Karpas-422 (cell line): ENCODE data around the gene GPR160. TPM values are rescaled to one million over a fixed set of nuclear protein-coding genes. Genes with fewer than 3 reads are reported as not detected.

Experiments used
- DNase-seq: peaks from one replicate; pipeline ENCODE4 v3.0.0-alpha.2; 2015
- H2AFZ ChIP-seq: fragments of 200-600 bp; sonication (generic); 2 replicates; pipeline ENCODE4 v1.6.1; 2014; ENCODE audit warnings: antibody characterized with exemption, low read length, mixed read lengths
- H3K27ac ChIP-seq: fragments of 200-600 bp; sonication (generic); 2 replicates; pipeline ENCODE4 v1.5.1; 2014; ENCODE audit warnings: mild to moderate bottlenecking, low read length, moderate library complexity
- H3K27me3 ChIP-seq: fragments of 200-600 bp; sonication (generic); 2 replicates; pipeline ENCODE4 v1.6.1; 2014; ENCODE audit warnings: low read length, mixed read lengths
- H3K36me3 ChIP-seq: fragments of 200-600 bp; sonication (generic); 2 replicates; pipeline ENCODE4 v1.6.1; 2014; ENCODE audit warnings: low read length, mixed read lengths; ENCODE audit not compliant: insufficient read depth
- H3K4me1 ChIP-seq: fragments of 200-600 bp; sonication (generic); 2 replicates; pipeline ENCODE4 v1.6.1; 2014; ENCODE audit warnings: mild to moderate bottlenecking, low read length, mixed read lengths
- H3K4me2 ChIP-seq: fragments of 200-600 bp; sonication (generic); 2 replicates; pipeline ENCODE4 v1.6.1; 2014; ENCODE audit warnings: low read length, low read depth, mild to moderate bottlenecking; ENCODE audit not compliant: poor library complexity, severe bottlenecking
- H3K4me3 ChIP-seq: fragments of 200-600 bp; sonication (generic); 2 replicates; pipeline ENCODE4 v1.5.1; 2014; ENCODE audit warnings: mild to moderate bottlenecking, antibody characterized with exemption, low read length, mixed read lengths
- H3K79me2 ChIP-seq: fragments of 200-600 bp; sonication (generic); 2 replicates; pipeline ENCODE4 v1.6.1; 2014; ENCODE audit warnings: mild to moderate bottlenecking, low read length, mixed read lengths
- H3K9ac ChIP-seq: fragments of 200-600 bp; sonication (generic); 2 replicates; pipeline ENCODE4 v1.6.0; 2014; ENCODE audit warnings: low read length
- H3K9me2 ChIP-seq: fragments of 200-600 bp; sonication (generic), shearing (Covaris generic); replicated peaks from 2 replicates; pipeline ENCODE4 v1.6.0; 2014; ENCODE audit warnings: mild to moderate bottlenecking, low read length, moderate library complexity; ENCODE audit not compliant: insufficient read depth
- H3K9me3 ChIP-seq: fragments of 300-700, 200-600 bp; sonication (generic); 2 replicates; pipeline ENCODE4 v1.6.1; 2014; ENCODE audit warnings: low read length, mixed read lengths
- H4K20me1 ChIP-seq: fragments of 200-600 bp; sonication (generic); 2 replicates; pipeline ENCODE4 v1.6.1; 2014; ENCODE audit warnings: mild to moderate bottlenecking, antibody characterized with exemption, low read length, low read depth; ENCODE audit not compliant: insufficient read depth
- total RNA-seq: library from RNA; depleted of rRNA; stranded (reverse); fragments of >200 nt; shearing (Covaris generic); gene quantifications from 2 replicates; pipeline ENCODE4 v1.2.3, GENCODE V29; 2014; ENCODE audit warnings: low replicate concordance

The GPR160 gene
- total RNA-seq, 1 experiment from 2014 or later, result 94.6 TPM

- Histone ChIP-seq H3K4me1 (no peaks in the 10 kb centered on the region), H3K9me2 (no peaks in the 10 kb centered on the region), H3K79me2 (peaks cover 62% of the 10 kb centered on the region), H3K27ac (no peak overlapping the region), H2AFZ (no peak overlapping the region), H4K20me1 (no peaks in the 10 kb centered on the region), H3K4me2 (no peak overlapping the region), H3K27me3 (no peaks in the 10 kb centered on the region), H3K36me3 (peaks cover 73% of the 10 kb centered on the region), H3K9me3 (no peaks in the 10 kb centered on the region), H3K4me3 (no peak overlapping the region), H3K9ac (no peak overlapping the region)
- DNase-seq, result no peak
These were observed 58.5 kb downstream of the GPR160 start for GRCh38 chr3:170096342-170096741.

GRCh38 chr3:170098753-170099152 lies 61.0 kb downstream of the GPR160 start:
- H3K36me3 ChIP-seq, result peaks cover 72% of the 10 kb centered on the region
- H3K79me2 ChIP-seq, result peaks cover 45% of the 10 kb centered on the region
- H3K27me3 ChIP-seq, result no peaks in the 10 kb centered on the region
- H3K9me3 ChIP-seq, result no peaks in the 10 kb centered on the region
- H3K9ac ChIP-seq, result no peak overlapping the region
- no peaks in the 10 kb centered on the region for H3K9me2 ChIP-seq
- DNase-seq, result no peak
- H3K4me2 ChIP-seq, result no peak overlapping the region
- no peak overlapping the region for H2AFZ ChIP-seq
- no peaks in the 10 kb centered on the region for H3K4me1 ChIP-seq
- no peak overlapping the region for H3K4me3 ChIP-seq
- H4K20me1 ChIP-seq, result no peaks in the 10 kb centered on the region
- 0 out of 2 replicates have a peak overlapping the region, but pooled peaks have one; percentile 10 for H3K27ac ChIP-seq

- Histone ChIP-seq H3K4me3 (no peak overlapping the region), H3K9me2 (no peaks in the 10 kb centered on the region), H2AFZ (no peak overlapping the region), H3K4me1 (no peaks in the 10 kb centered on the region), H4K20me1 (no peaks in the 10 kb centered on the region), H3K79me2 (peaks cover 29% of the 10 kb centered on the region), H3K27me3 (no peaks in the 10 kb centered on the region), H3K9me3 (no peaks in the 10 kb centered on the region), H3K27ac (no peak overlapping the region; the same call in 1 of the 2 replicates), H3K9ac (no peak overlapping the region), H3K36me3 (peaks cover 55% of the 10 kb centered on the region), H3K4me2 (no peak overlapping the region)
- DNase-seq, result no peak
These were observed 63.1 kb downstream of the GPR160 start for GRCh38 chr3:170100944-170101343.

GRCh38 chr3:170102431-170102830 lies 64.6 kb downstream of the GPR160 start:
- H3K36me3 ChIP-seq, result peaks cover 47% of the 10 kb centered on the region
- no peak overlapping the region for H3K27ac ChIP-seq
- no peak overlapping the region for H2AFZ ChIP-seq
- H3K27me3 ChIP-seq, result no peaks in the 10 kb centered on the region
- no peak for DNase-seq
- H3K4me2 ChIP-seq, result no peak overlapping the region
- no peak overlapping the region for H3K4me3 ChIP-seq
- H3K9me3 ChIP-seq, result no peaks in the 10 kb centered on the region
- peaks cover 25% of the 10 kb centered on the region for H3K79me2 ChIP-seq
- H3K4me1 ChIP-seq, result no peaks in the 10 kb centered on the region
- no peaks in the 10 kb centered on the region for H4K20me1 ChIP-seq
- H3K9me2 ChIP-seq, result no peaks in the 10 kb centered on the region
- no peak overlapping the region for H3K9ac ChIP-seq

- peaks cover 40% of the 10 kb centered on the region for H3K36me3 ChIP-seq
- H3K4me3 ChIP-seq, result no peak overlapping the region
- H4K20me1 ChIP-seq, result no peaks in the 10 kb centered on the region
- no peaks in the 10 kb centered on the region for H3K4me1 ChIP-seq
- no peak for DNase-seq
- no peaks in the 10 kb centered on the region for H3K9me3 ChIP-seq
- peaks cover 32% of the 10 kb centered on the region for H3K79me2 ChIP-seq
- no peak overlapping the region for H3K4me2 ChIP-seq
- no peak overlapping the region for H3K27ac ChIP-seq
- H3K27me3 ChIP-seq, result no peaks in the 10 kb centered on the region
- H3K9ac ChIP-seq, result no peak overlapping the region
- H2AFZ ChIP-seq, result no peak overlapping the region
- H3K9me2 ChIP-seq, result no peaks in the 10 kb centered on the region
These were observed 70.1 kb downstream of the GPR160 start for GRCh38 chr3:170107941-170108340.

GRCh38 chr3:170108955-170109354 lies 71.2 kb downstream of the GPR160 start:
- Histone ChIP-seq H3K4me2 (no peak overlapping the region), H3K79me2 (peaks cover 29% of the 10 kb centered on the region), H3K27ac (no peak overlapping the region), H3K4me3 (no peak overlapping the region), H4K20me1 (no peaks in the 10 kb centered on the region), H3K36me3 (peaks cover 48% of the 10 kb centered on the region), H3K27me3 (no peaks in the 10 kb centered on the region), H3K9me2 (no peaks in the 10 kb centered on the region), H3K9me3 (no peaks in the 10 kb centered on the region), H3K9ac (no peak overlapping the region), H2AFZ (no peak overlapping the region), H3K4me1 (no peaks in the 10 kb centered on the region)
- DNase-seq, result no peak

GRCh38 chr3:170109579-170110293 lies 71.9 kb downstream of the GPR160 start:
- peaks cover 30% of the 10 kb centered on the region for H3K79me2 ChIP-seq
- no peak overlapping the region for H3K4me2 ChIP-seq
- H3K9me3 ChIP-seq, result no peaks in the 10 kb centered on the region
- no peak overlapping the region for H2AFZ ChIP-seq
- H3K36me3 ChIP-seq, result peaks cover 55% of the 10 kb centered on the region
- no peaks in the 10 kb centered on the region for H3K4me1 ChIP-seq
- no peak overlapping the region for H3K27ac ChIP-seq
- no peaks in the 10 kb centered on the region for H3K9me2 ChIP-seq
- H4K20me1 ChIP-seq, result no peaks in the 10 kb centered on the region
- no peaks in the 10 kb centered on the region for H3K27me3 ChIP-seq
- H3K4me3 ChIP-seq, result no peak overlapping the region
- DNase-seq, result no peak
- no peak overlapping the region for H3K9ac ChIP-seq

- H3K4me1 ChIP-seq, result no peaks in the 10 kb centered on the region
- H3K36me3 ChIP-seq, result peaks cover 65% of the 10 kb centered on the region
- H3K4me2 ChIP-seq, result no peak overlapping the region
- no peaks in the 10 kb centered on the region for H3K27me3 ChIP-seq
- H3K9ac ChIP-seq, result no peak overlapping the region
- H3K79me2 ChIP-seq, result peaks cover 37% of the 10 kb centered on the region
- no peaks in the 10 kb centered on the region for H4K20me1 ChIP-seq
- H2AFZ ChIP-seq, result no peak overlapping the region
- H3K9me3 ChIP-seq, result no peaks in the 10 kb centered on the region
- DNase-seq, result no peak
- no peak overlapping the region for H3K27ac ChIP-seq
- no peaks in the 10 kb centered on the region for H3K9me2 ChIP-seq
- no peak overlapping the region for H3K4me3 ChIP-seq
These were observed 73.5 kb downstream of the GPR160 start for GRCh38 chr3:170111147-170111771.
